COLO668 (cell line): ENCODE measurements around the gene PLXNB2.

Source experiments
- DNase-seq: peaks from one replicate; lab custom pipeline; 2025; ENCODE audit not compliant: unreplicated experiment; lab: John Stamatoyannopoulos, UW

Gene PLXNB2

DNA sequence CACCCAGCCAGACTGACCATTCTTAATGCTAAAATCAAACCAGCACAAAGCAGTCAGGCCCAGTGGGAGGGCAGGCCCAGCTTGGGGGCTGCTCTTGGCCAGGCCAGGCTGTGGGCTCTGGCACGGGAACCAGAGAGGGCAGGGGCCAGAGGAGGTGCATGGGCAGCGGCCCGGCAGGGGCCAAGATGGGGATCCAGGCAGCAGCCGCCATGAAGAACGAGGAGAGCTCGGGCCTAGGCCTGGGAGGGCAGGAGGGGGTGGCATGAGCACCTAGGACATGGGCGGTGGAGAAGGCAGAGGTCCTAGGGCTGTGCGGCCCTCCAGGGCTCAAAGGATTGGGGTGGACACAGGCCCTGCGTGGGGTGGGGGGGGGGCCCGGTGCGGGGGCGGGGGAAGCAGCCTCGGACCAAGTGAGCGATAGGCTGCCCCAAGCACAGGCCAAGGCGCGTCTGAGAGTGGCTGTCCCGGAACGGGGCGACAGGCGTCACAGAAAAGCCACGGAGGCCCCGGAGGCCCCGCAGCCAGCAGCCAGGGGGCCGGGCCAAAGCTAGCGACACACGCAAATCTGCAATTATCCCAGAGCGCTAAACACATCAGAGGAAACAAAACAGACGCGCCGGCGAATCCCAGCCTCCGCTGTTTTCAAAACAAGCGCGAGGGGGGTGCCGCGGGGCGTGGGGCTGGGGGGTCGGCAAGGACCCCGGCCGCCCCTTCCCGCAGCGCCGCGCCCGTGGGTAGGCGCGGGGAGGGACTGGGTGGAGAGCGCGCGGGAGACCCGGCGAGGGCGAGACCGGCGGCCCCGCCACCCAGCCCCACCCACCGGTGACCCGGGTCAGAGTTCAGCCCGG is 8.3 kb downstream of the PLXNB2 start:
- no peak for DNase-seq

DNA sequence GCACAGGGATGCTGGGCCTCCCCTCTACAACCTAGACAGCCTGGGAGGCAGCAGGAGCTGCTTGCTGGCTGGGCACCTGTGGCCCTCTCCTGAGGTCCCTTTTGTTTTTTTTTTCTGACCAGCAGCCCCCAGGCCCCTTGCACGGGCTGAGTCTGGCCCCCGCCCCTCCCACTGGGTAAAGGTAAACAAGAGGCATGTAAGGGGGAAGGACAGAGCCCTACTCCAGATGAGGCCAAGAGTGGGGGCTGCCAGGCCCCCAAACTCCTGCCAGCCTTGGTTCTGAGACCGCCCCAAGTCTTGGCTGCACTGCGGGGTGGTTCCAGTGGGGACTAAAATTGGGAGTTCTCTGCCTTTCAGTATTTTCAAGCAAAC is 9.2 kb downstream of the PLXNB2 start:
- no peak for DNase-seq

DNA sequence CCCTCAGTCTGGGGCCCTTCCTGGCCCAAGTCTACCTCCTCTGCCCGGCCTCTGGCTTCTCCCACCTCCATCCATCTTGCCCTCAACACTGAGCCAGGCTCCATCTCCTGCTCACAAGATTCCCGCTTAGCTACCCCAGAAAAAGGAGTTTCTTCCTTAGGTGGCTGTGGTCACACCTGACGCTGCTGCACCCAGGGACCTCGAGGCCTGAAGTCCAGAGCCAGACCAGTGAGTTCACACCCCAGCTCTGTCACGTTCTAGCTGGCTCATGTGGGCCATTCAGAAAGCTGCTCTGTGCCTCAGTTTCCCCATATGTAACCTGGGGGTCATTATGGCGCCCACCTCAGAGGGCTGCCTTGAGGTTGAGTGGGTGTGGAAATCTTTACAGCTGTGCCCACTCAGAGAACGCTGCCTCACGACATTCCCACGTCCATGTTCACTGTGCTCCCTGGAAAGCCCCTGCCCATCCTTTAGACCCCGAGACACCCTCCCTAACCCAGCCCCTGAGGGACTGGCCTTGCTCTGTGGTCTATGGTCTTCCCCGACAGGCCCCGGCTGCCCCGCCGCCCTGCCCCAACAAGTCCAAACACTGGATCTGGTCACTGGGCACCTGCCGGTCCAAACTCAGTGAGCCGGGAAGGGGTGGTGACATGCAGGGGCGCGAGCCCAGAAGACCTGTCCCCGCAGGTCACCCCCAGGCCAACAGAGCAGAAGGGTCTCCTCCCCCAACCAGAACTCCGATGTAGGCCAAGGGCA is 9.8 kb downstream of the PLXNB2 start:
- no peak for DNase-seq

DNA sequence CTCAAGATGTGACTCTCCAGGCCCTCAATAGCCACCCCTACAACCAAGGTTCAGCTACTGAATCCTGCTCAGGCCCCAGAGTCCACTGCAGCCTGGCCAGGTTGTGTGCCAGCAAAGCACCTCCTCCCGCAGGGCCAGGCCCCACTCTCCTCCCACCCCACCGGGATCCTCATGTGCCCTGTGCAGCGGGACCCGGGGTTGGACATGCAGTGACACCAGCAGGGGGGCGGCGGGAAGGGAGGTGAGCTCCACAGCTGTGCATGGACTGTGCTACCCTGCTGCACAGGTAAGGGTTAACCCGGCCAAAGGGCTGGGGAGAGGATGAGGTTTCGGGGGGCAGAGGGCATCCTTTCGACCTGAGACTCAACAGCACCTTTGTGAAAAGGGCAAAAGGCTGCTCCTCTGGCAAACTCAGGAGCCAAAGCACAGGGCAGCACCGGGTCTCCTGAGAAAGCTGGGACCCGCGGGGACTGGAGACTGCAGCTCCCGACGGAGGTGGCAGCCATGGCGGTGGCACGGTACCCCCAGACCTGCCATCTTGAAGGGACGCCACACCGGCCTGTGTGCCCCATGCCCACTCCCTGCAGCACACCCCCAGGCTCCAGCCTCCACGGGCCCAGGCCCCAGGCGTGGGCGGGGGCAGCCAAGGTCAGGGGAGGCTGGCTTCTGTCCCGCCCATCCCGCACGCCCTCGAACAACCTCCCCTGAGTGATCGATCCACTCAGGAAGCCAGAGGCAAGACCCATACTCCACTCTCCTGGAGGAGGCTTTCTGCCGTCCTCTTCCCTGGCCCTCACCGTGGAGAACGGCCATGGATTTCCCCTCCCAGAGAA is 10.6 kb downstream of the PLXNB2 start:
- peak; percentile 20 for DNase-seq

DNA sequence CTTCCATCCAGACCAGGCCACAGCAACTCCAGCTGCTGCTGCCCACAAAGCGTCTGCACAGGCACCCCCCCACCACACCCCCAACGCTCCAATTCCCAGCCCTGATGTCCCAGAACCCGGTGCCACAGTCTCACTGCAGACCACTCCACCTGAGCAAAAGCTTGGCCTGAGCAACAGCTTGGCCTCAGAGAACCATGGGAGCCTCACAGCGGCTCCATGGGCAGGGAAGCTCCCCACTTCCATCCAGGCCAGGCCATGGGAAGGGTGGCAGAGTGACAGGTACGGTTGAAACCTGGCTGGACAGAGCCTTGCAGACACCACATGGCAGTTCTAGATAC is 13.2 kb downstream of the PLXNB2 start:
- DNase-seq: peak; percentile 39

DNA sequence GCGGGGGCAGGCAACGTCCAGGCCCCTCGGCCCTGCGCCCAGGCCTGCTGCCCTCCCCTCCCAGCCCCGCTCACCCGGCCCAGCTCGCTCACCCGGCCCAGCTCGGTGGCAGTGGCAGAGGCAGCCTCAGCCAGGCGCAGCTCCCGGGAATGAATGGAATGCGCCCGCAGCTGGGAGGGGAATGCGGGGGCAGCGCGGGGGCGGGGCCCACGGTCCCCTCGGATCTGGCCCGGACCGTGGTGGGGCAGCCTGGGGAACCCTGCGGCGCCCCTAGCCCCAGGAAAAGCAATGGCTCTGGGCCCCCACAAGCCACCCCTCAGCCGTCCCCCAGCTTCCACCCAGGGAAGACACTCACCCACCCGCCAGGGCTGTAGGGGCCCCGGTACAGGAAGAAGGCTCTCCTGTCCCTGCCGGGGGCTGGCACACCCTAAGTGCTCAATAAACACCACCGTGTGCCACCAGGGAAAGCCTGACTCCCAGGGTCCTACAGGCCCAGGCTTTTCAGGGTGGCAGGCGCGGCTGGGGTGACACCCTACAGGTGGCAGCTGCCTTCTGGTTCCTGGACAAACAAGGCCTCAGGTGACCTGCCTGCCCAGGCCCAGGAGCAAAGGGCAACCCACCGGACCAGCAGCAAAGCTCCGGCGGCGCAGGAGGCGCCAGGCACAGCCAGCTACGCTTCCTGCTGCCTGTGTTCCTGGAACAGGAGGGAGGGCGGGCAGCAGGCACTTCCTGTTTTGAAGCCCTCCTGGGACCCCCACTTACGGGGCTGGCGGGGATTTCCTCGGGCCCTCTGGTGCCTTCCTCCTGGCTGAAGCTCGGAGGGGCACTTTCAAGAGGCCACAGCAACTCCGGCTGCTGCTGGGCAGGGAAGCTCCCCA is 13.8 kb downstream of the PLXNB2 start:
- DNase-seq: peak; percentile 75

DNA sequence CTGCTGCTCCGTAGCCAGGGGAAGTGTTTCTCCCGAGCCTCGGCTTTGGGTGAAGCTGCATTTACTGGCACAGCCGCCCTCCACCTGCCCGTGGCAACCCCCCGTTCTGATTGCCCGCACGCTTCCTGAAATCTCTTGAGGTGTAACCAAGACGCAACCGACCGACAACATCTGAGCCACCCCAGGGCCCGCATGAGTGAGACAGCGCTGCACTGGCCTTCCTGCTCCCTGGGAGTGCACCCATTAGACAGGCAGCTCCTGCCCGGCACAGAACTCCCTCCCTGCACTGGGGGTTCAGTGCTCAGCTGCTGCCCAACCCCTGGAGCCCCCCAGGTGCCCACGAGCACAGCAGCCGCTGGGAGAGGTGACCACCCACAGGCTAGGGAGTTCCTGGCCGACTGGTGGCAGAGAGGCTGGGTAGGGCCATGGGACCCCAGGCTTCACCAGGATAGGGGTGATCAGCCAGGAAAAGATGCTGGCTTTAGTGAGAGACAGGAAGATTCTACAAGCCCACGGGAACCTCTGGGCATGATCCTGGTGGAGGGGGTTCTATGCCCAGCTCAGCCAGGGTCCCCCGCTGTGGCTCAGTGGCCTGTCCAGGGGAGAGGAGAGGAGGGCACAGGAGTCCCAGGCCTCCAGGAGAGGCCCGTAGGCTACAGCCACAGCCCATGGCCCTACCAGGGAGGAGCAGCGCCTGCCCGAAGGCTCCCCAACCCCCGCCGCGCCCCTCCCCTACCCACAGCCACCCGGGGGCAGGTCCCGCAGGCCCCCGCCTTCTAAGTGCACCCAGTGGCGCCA is 14.6 kb downstream of the PLXNB2 start:
- DNase-seq: no peak

DNA sequence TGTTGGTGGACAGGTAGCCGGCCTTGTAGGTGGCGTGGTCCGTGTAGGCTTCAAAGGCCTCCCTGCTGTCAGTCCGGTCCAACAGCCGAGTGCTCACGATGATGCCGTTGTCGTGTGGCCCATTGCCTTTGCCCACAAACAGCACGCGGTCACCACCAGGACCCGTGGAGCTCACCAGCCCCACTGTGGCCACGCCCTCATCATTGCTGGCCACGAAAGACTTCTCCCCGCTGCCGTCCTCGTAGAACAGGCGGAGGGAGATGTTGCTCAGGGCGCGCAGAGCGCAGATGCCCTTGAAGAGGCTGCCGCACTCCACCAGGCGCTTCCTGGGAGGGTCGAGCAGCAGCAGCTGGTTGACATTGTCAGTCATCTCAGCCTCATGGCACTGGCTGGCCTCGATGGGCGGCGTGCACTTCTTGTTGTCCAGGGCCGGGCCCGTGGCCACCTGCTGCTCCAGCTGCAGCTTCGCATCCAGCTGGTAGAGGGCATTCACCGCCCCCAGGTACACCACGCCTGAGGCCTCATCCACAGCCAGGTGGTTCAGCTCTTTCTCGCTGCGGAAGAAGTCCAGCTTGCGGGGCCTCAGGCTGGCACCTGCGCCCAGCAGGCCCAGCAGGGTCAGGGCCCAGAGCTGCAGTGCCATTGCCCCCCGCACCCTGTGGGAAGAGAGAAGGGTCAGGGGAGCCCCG is 17.4 kb downstream of the PLXNB2 start:
- peak; percentile 96 for DNase-seq

DNA sequence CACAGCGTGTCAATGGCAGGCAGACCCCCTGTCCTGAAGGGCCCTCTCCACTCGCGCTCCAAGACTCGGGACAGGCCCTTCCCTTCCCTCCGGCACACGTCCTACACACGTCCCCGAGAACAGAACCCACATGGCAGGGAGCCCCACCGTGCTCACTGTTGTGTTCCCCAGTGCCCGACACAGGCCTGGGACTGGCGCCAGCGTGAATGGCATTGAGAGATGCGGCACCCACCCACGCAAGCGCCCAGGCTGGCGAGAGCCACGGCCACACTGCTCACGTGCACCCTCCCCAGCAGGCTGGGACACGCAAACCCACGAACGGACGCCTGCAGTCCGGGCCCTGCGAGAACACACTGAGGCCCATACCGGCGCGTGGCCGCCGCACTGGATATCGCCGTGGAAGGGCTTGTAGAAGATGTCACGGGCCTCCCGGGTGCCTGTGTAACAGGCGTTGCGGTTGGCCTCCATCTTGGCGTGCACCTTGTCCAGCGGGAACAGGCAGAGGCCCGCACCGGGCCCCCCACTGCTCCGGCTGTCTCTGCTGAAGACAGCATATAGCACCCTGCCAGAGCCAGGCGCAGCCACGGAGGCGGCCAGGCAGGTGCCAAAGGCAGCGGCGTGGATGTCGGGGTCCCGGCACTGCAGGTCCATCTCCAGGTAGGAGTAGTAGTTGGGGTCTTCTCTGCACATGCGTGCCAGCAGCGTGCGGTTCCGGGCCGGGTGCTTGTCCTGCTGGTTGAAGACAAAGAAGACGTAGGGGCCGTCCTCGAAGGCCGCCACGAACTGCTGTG is 18.1 kb downstream of the PLXNB2 start:
- no peak for DNase-seq

DNA sequence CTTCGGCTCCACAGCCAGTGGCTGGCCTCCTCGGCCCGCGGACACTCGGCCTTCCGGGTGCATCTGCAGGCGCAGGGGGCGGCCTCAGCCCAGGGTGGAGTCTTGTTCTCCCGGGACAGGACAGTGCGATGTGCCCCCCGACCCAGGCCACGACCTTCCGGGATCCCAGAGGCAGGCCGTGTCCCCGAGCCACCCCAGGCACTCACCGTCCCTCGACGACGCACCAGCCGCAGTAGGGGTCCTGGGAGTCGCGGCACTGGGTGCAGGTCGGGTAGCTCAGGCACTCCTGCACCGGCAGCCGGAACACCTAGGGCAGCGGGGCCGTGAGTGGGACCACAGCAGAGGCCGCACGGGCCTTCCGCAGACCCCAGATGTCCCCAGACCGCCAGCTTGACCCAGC is 19.7 kb downstream of the PLXNB2 start:
- no peak for DNase-seq

DNA sequence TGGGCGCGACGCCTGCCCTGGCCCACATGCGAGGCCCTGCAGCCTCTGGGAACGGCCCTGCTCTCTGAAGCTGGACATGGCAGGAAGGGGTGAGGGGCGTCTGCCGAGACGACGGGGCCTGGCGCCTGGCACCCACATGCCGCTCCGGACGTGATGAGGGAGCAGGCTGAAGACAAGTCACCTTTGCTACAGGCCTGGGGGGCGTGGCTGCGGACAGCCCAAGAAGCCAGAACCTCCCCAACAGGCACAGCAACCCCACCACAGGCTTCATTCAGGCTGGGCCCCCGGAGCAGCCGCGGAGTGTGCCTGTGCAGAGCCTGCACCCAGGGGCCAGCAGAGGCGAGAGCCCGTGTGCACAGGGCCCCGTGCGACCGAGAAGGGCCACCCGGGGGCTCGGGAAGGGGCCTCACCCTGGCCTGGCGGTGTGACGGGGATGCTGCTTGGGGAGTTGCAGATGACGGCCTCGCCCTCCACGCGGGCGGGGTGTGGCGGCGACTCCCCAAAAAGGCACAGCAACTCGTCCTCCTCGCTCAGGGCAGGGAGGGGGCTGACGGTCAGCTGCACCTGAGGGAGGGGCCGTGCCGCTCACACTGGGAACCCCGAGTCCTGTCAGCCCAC is 20.6 kb downstream of the PLXNB2 start:
- DNase-seq: no peak

DNA sequence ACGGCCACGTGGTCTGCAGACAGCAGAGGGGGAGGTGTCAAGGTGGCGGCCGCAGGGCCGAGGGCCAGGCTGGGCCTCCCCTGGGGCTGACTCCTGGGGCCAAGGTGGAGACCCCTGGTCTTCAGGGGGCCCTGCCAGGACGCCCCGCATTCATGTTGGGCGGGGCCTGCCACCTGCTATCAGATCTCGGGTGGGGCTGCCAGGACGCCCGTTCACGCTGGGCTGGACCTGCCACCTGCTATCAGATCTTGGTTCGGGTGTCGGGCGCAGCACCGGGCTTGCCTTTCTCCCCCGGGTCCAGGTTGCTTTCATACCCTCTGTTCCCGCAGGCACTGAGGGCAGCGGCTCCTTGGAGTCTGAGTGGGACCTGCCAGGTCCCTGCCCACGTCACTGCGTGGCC is 21.2 kb downstream of the PLXNB2 start:
- DNase-seq: no peak

DNA sequence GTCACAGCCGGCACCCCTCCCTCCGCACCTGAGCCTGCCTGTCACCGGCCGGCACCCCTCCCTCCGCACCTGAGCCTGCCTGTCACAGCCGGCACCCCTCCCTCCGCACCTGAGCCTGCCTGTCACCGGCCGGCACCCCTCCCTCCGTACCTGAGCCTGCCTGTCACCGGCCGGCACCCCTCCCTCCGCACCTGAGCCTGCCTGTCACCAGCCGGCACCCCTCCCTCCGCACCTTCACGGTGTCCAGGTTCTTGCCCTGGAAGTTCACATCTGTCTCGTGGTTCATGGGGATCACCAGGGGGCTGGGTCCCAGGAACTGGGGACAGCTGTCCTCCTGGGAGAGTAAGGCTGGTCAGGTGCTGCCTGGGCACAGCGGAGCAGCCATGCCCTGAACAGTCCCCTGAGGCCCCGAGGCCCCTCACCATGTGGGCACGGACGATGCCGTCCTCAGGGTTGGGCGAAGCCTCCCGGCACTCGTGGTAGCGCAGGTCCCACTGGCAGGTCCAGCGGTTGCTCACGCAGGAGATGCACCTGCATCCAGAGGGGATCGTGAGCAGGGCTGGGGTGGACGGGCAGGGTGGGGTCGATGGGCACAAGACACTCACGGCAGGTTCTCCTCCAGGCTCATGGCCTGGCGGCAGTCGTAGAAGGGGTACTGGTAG is 21.7 kb downstream of the PLXNB2 start:
- no peak for DNase-seq

DNA sequence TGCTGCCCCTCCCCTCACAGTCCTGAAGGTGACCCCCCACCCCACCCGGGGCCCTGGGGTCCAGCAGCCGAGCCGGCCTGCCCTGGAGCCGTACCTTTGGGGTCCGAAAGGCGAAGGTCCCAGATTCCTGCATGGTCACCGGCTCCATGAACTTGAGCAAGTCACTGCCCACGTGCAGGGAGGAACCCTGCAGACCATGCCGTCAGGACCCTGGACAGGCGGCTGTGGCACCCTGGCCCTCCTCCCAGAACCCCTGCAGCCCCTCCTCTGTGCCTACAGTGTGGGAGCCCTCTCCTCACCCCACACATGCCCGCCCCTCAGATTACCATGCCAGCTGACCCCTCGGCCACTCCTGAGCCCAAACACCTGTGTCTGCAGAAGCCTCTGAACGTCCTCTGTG is 23.0 kb downstream of the PLXNB2 start:
- no peak for DNase-seq

DNA sequence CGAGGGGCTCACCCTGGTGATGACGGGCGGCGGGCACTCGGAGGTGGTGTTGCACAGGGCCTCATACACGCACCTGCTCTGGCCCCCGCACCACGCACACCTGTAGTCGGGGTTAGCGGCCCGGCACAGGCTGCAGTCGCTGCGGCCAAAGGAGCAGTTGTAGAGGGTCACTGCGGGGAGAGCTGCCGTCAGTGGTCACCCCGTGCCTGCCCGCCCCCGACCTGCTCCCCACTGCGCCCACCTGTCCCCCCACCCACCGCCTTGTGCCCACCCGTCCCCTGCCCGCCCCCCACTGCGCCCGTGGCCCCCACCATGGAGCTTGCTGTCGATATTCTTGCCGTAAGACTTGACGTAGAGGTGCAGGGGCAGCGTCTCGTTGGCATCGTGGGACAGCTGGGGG is 23.6 kb downstream of the PLXNB2 start:
- DNase-seq: no peak

DNA sequence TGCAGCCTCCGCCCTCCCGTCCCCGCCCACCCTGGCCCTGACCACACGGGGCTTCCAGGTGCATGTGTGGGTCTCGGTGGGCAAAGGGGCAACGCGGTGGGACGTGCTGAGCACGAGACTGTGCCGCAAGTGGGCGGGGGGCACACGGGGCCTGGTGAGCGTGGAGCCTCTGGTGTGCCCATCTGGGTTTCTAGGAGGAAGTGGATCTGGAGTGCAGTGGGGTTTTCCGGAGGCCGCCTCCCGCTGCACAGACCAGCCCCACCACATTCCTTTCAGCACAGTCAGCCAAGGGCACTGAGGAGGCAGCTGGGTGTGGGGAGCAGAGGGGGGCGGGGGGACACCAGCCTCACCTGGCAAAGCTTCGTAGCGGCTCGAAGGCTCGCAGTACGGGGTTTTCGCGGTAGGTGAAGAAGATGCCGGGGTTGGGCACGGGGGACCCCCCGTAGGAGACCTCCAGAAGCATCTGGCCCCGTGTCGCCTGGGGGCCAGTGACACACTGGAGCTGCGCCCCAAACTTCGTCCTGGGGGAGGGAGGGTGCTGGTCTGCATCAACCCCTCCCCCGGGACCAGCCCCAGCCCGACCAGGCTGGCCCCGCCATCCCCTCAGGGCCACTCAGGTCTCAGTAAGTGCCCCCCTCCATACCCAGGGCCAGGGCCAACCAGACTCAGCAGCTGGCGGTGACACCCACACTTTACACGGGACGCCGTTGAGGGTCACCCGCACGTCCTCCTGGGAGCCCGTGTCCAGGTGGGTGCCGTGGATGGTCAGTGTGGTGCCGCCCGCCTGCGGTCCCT is 24.9 kb downstream of the PLXNB2 start:
- DNase-seq: peak; percentile 29

DNA sequence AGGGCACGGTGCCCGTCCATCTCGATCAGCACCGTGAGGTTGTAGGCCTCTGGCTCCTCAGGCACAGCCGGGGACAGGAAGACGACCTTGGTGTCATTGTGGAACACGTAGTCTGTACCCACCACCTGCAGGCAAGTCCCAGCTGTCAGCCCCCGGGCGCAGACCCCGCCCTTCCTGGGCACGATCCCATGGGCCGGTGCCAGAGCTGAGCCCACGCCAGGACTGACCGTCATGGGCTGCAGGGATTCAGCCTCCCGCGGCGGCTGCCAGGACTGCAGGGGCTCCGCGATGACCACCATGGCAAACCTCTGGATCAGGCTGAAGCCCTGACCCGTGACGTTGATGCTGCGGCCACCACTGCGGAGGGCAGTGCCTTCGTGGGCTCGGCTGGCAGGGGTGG is 25.5 kb downstream of the PLXNB2 start:
- no peak for DNase-seq
